Activated naive CD8-positive, alpha-beta T cell treated with anti-CD3 and anti-CD28 coated beads for 36 hours (primary cell): ENCODE data around the gene CGREF1. TPM values are rescaled to one million over a fixed set of nuclear protein-coding genes. Genes with fewer than 3 reads are reported as not detected.

Experiments used
- total RNA-seq, 2 experiments: library from RNA; stranded (reverse); gene quantifications; one replicate each; pipeline ENCODE4 v1.2.3, GENCODE V29; 2021

CGREF1 gene
- total RNA-seq, 2 experiments from 2014 or later = 8.8 to 9.8 TPM

Other genes with a start within 250 kb of the CGREF1 start
- gene MAPRE3, start 148.5 kb downstream of the CGREF1 start, total RNA-seq = 1 to 10 TPM; 2.0 to 2.3 TPM
- 10 to 100 TPM; 50.6 to 54.3 TPM for gene TMEM214, start 86.2 kb downstream of the CGREF1 start, total RNA-seq
- gene AGBL5, start 67.5 kb downstream of the CGREF1 start, total RNA-seq = 10 to 100 TPM; 14.8 to 15.2 TPM
- gene OST4, start 47.5 kb downstream of the CGREF1 start, total RNA-seq = 100 to 1,000 TPM; 282 to 290 TPM
- under 1 TPM; 0.62 to 0.76 TPM for gene EMILIN1, start 40.5 kb downstream of the CGREF1 start, total RNA-seq
- 10 to 100 TPM; 12.6 to 12.8 TPM for gene KHK, start 32.4 kb downstream of the CGREF1 start, total RNA-seq
- under 1 TPM; 0.44 to 0.54 TPM for gene ABHD1, start 4.7 kb upstream of the CGREF1 start, total RNA-seq
- gene PREB, start 15.5 kb upstream of the CGREF1 start, total RNA-seq = 10 to 100 TPM; 62.1 to 63.3 TPM
- gene PRR30, start 20.3 kb upstream of the CGREF1 start, total RNA-seq = not detected
- gene TCF23, start 29.9 kb upstream of the CGREF1 start, total RNA-seq = not detected
- gene ATRAID, start 92.9 kb upstream of the CGREF1 start, total RNA-seq = 10 to 100 TPM; 75.4 to 77.4 TPM
- 10 to 100 TPM; 74.2 to 81.9 TPM for gene SLC5A6, start 93.1 kb upstream of the CGREF1 start, total RNA-seq
- 100 to 1,000 TPM; 134 TPM for gene CAD, start 98.2 kb upstream of the CGREF1 start, total RNA-seq
- gene SLC30A3, start 143.9 kb upstream of the CGREF1 start, total RNA-seq = under 1 TPM; 0.14 to 0.22 TPM
- gene DNAJC5G, start 156.3 kb upstream of the CGREF1 start, total RNA-seq = not detected
- under 1 TPM; 0.24 to 0.33 TPM for gene TRIM54, start 163.3 kb upstream of the CGREF1 start, total RNA-seq
- gene UCN, start 189.3 kb upstream of the CGREF1 start, total RNA-seq = 1 to 10 TPM; 1.3 to 1.6 TPM
- 10 to 100 TPM; 84.4 to 87.8 TPM for gene MPV17, start 204.0 kb upstream of the CGREF1 start, total RNA-seq
- gene GTF3C2, start 237.6 kb upstream of the CGREF1 start, total RNA-seq = 10 to 100 TPM; 77.4 to 83.9 TPM